Measurements from ENCODE around the gene HNRNPL. TPM values are rescaled to one million over a fixed set of nuclear protein-coding genes. Genes with fewer than 3 reads are reported as not detected.

The HNRNPL gene
- total RNA-seq, 1 experiment from 2014 or later = 642 TPM

- H3K4me1 ChIP-seq (ENCODE audit: insufficient read depth, low read length, poor library complexity, severe bottlenecking) = no peaks in the 10 kb centered on the region
- TF ChIP-seq EZH2 (IDR thresholded peaks at IDR 0.05; ENCODE audit: borderline replicate concordance, low read depth, low read length, poor library complexity, severe bottlenecking) = no peak
- TF ChIP-seq CTCF (conservative IDR thresholded peaks at IDR 0.05; ENCODE audit: low read depth, low read length) = no peak
- no peak overlapping the region for H3K27ac ChIP-seq (ENCODE audit: low read depth, low read length, poor library complexity, severe bottlenecking)
- intact Hi-C loops (cut with micrococcal nuclease; ENCODE audit: unreplicated experiment) = no loop called here
- DNase-seq (ENCODE audit: low spot score) = no peak
- POLR2A ChIA-PET (ENCODE audit: low non-redundant PET) = no interaction called here
- no peak overlapping the region for H3K4me3 ChIP-seq (ENCODE audit: low read depth, low read length, poor library complexity, severe bottlenecking)
- no TSS peak for BruUV-seq (replicated peaks)
- CTCF ChIA-PET = interaction anchor here (0.6 kb wide), 1 partner anchor 459 kb away, joined by 8 read pairs; no protein-coding TSS in a partner anchor
- no peaks in the 10 kb centered on the region for H3K36me3 ChIP-seq (ENCODE audit: insufficient read depth, low read length, poor library complexity, severe bottlenecking)
- no peaks in the 10 kb centered on the region for H3K9me3 ChIP-seq (ENCODE audit: low read depth, low read length, poor library complexity, severe bottlenecking)
- no peaks in the 10 kb centered on the region for H3K27me3 ChIP-seq (replicated peaks; ENCODE audit: insufficient read depth, low read depth, low read length, poor library complexity)
Measured at GRCh38 chr19:38893341-38893771, 43.6 kb upstream of the HNRNPL start.

DNA sequence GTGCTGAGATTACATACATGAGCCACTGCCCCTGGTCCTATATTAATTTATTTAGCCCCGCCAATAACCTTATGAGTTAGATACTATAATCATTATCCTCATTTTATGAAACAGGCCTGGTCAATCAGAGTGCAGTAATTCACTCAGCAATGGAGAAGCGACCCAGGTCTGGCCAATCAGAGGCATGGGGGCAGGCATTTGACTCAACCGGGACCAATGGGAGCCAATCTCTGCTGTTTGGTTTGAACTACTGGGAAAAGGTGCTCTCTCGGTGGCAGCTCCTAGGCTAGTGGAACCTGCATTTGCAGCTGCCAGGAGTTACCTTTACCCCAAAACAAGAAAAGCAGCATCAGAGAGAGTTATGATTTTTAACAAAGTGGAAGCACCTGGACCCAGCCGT is 43.1 kb upstream of the HNRNPL start:
- H3K4me1 ChIP-seq (ENCODE audit: insufficient read depth, low read length, poor library complexity, severe bottlenecking) = no peaks in the 10 kb centered on the region
- ChIA-PET CTCF (interaction anchor here (0.6 kb wide), 1 partner anchor 459 kb away, joined by 8 read pairs; no protein-coding TSS in a partner anchor), POLR2A (ENCODE audit: low non-redundant PET) (no interaction called here)
- BruUV-seq (replicated peaks) = no TSS peak
- H3K9me3 ChIP-seq (ENCODE audit: low read depth, low read length, poor library complexity, severe bottlenecking) = no peaks in the 10 kb centered on the region
- no peak overlapping the region for H3K27ac ChIP-seq (ENCODE audit: low read depth, low read length, poor library complexity, severe bottlenecking)
- TF ChIP-seq EZH2 (IDR thresholded peaks at IDR 0.05; ENCODE audit: borderline replicate concordance, low read depth, low read length, poor library complexity, severe bottlenecking) (no peak), CTCF (conservative IDR thresholded peaks at IDR 0.05; ENCODE audit: low read depth, low read length) (no peak)
- H3K27me3 ChIP-seq (replicated peaks; ENCODE audit: insufficient read depth, low read depth, low read length, poor library complexity) = no peaks in the 10 kb centered on the region
- intact Hi-C loops (cut with micrococcal nuclease; ENCODE audit: unreplicated experiment) = no loop called here
- H3K36me3 ChIP-seq (ENCODE audit: insufficient read depth, low read length, poor library complexity, severe bottlenecking) = no peaks in the 10 kb centered on the region
- DNase-seq (ENCODE audit: low spot score) = no peak
- no peak overlapping the region for H3K4me3 ChIP-seq (ENCODE audit: low read depth, low read length, poor library complexity, severe bottlenecking)

DNA sequence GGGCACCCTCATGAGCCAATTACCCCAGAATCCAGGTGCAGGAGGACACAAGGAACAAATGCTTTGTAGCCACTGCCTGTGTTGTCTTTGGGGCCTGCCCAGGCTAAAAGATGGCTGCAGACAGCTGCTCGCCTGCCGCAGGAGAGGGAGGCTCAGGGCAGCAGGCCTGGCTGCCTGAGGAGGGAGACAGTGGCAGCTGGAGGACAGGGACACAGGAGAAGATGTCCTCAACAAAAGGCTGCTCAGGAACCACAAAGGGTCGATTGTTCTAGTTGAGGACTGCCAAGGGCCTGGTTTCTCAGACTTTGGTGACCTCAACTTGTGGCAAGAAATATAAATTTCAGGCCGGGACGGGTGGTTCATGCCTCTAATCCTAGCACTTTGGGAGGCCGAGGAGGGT is 42.0 kb upstream of the HNRNPL start:
- no peaks in the 10 kb centered on the region for H3K36me3 ChIP-seq (ENCODE audit: insufficient read depth, low read length, poor library complexity, severe bottlenecking)
- POLR2A ChIA-PET (ENCODE audit: low non-redundant PET) = no interaction called here
- DNase-seq (ENCODE audit: low spot score) = no peak
- TF ChIP-seq CTCF (conservative IDR thresholded peaks at IDR 0.05; ENCODE audit: low read depth, low read length) = no peak
- H3K27me3 ChIP-seq (replicated peaks; ENCODE audit: insufficient read depth, low read depth, low read length, poor library complexity) = no peaks in the 10 kb centered on the region
- H3K9me3 ChIP-seq (ENCODE audit: low read depth, low read length, poor library complexity, severe bottlenecking) = no peaks in the 10 kb centered on the region
- no peaks in the 10 kb centered on the region for H3K4me1 ChIP-seq (ENCODE audit: insufficient read depth, low read length, poor library complexity, severe bottlenecking)
- intact Hi-C loops (cut with micrococcal nuclease; ENCODE audit: unreplicated experiment) = no loop called here
- no peak overlapping the region for H3K4me3 ChIP-seq (ENCODE audit: low read depth, low read length, poor library complexity, severe bottlenecking)
- CTCF ChIA-PET = no interaction called here
- no TSS peak for BruUV-seq (replicated peaks)
- no peak overlapping the region for H3K27ac ChIP-seq (ENCODE audit: low read depth, low read length, poor library complexity, severe bottlenecking)

Data from A673 (cell line).